HCT116 (cell line): Measurements from ENCODE around the gene CYB561D1. TPM values are rescaled to one million over a fixed set of nuclear protein-coding genes. Genes with fewer than 3 reads are reported as not detected.

Experiments
- ATAC-seq: fragments of 200-7000 bp; cut with Tn5 transposase; 2 replicates; pipeline ENCODE4 v1.9.1; 2020; ENCODE audit warnings: mild to moderate bottlenecking, moderate library complexity
- BruUV-seq: library from RNA; stranded (reverse); fragments of 400-500 nt; replicated peaks from 2 replicates; lab custom pipeline; 2021; lab: Mats Ljungman, UMichigan
- CTCF ChIA-PET: fragments of 300-600 bp; sonication (Branson Sonifier 250); formaldehyde crosslinking; loops from one replicate; lab custom pipeline; 2021; ENCODE audit warnings: antibody characterized with exemption; lab: Charles Lee
- POLR2A ChIA-PET: fragments of 300-600, 350-600 bp; sonication (Branson Sonifier 250); formaldehyde crosslinking; loops from one replicate; lab custom pipeline; 2021; ENCODE audit warnings: antibody characterized with exemption; lab: Charles Lee
- RAD21 ChIA-PET, 2 experiments: fragments of 300-600 bp; sonication (Branson Sonifier 250); formaldehyde crosslinking; loops; one replicate each; lab custom pipeline; 2023; ENCODE audit warnings: low total read pairs in 2 of 2; ENCODE audit not compliant: uncharacterized antibody in 2 of 2, unreplicated experiment in 2 of 2, low non-redundant PET in 1 of 2; lab: Charles Lee
- DNase-seq: peaks from one replicate; pipeline ENCODE4 v3.0.0-alpha.2; 2010; ENCODE audit warnings: low read depth, low spot score
- H2AFZ ChIP-seq: fragments of 200-600 bp; shearing (Covaris generic), sonication (generic); 2 replicates; pipeline ENCODE4 v1.6.1; 2017; ENCODE audit warnings: low read depth, mixed run types, mixed read lengths, antibody characterized with exemption, low read length; ENCODE audit not compliant: poor library complexity, severe bottlenecking
- H3K27ac ChIP-seq: 2 replicates; pipeline ENCODE4 v1.5.1; 2012; ENCODE audit warnings: low read depth, low read length
- H3K27me3 ChIP-seq: fragments of 200-600 bp; sonication (generic); 2 replicates; pipeline ENCODE4 v1.6.1; 2016; ENCODE audit warnings: mixed run types, low read length, mixed read lengths; ENCODE audit not compliant: insufficient read depth
- H3K36me3 ChIP-seq, 2 experiments: fragments of 200-500 bp in 1 of 2; fragments of 200-600 bp in 1 of 2; sonication (Bioruptor generic) in 1 of 2; sonication (generic) in 1 of 2; 2 replicates each; pipeline versions ENCODE4 v1.5.1 to v1.6.1; 2014 to 2016; ENCODE audit warnings: low read length in 2 of 2, inconsistent platforms in 1 of 2, mixed read lengths in 1 of 2, mixed run types in 1 of 2; ENCODE audit not compliant: insufficient read depth in 2 of 2, control insufficient read depth in 1 of 2
- H3K4me1 ChIP-seq, 2 experiments: fragments of 200-600 bp in 1 of 2; sonication (generic) in 1 of 2; 2 replicates each; pipeline versions ENCODE4 v1.5.1 to v1.6.1; 2012 to 2017; ENCODE audit warnings: low read length in 2 of 2, inconsistent platforms in 1 of 2, mild to moderate bottlenecking in 1 of 2, mixed read lengths in 1 of 2, mixed run types in 1 of 2, moderate library complexity in 1 of 2; ENCODE audit not compliant: insufficient read depth in 2 of 2, control insufficient read depth in 1 of 2
- H3K4me2 ChIP-seq: fragments of 200-600 bp; sonication (generic); 2 replicates; pipeline ENCODE4 v1.6.1; 2017; ENCODE audit warnings: mixed run types, low read length, mixed read lengths
- H3K4me3 ChIP-seq, 2 experiments: fragments of 200-600 bp in 1 of 2; sonication (generic) in 1 of 2; replicated peaks in 1 of 2; 2 replicates each; pipeline ENCODE4 v1.5.1; 2011 to 2016; ENCODE audit warnings: low read length in 2 of 2, control low read depth in 1 of 2, low read depth in 1 of 2, mild to moderate bottlenecking in 1 of 2, mixed read lengths in 1 of 2, mixed run types in 1 of 2
- H3K79me2 ChIP-seq: fragments of 200-600 bp; sonication (generic); 2 replicates; pipeline ENCODE4 v1.6.1; 2017; ENCODE audit warnings: mild to moderate bottlenecking, mixed run types, low read length, moderate library complexity, mixed read lengths; ENCODE audit not compliant: insufficient read depth
- H3K9ac ChIP-seq: fragments of 200-600 bp; sonication (generic); 2 replicates; pipeline ENCODE4 v1.6.1; 2016; ENCODE audit warnings: low read length, mixed read lengths
- H3K9me2 ChIP-seq: fragments of 200-600 bp; sonication (generic), shearing (Covaris generic); 2 replicates; pipeline ENCODE4 v1.6.1; 2017; ENCODE audit warnings: mixed run types, mild to moderate bottlenecking, moderate library complexity; ENCODE audit not compliant: insufficient read depth
- H3K9me3 ChIP-seq, 2 experiments: fragments of 200-500 bp in 1 of 2; fragments of 200-600 bp in 1 of 2; sonication (Bioruptor generic) in 1 of 2; sonication (generic) in 1 of 2; 2 replicates each; pipeline ENCODE4 v1.6.1; 2014 to 2017; ENCODE audit warnings: low read length in 2 of 2, mixed read lengths in 2 of 2, inconsistent platforms in 1 of 2, low read depth in 1 of 2, mild to moderate bottlenecking in 1 of 2, mixed run types in 1 of 2, moderate library complexity in 1 of 2; ENCODE audit not compliant: control insufficient read depth in 1 of 2, insufficient read depth in 1 of 2
- H4K20me1 ChIP-seq: fragments of 200-600 bp; sonication (generic), shearing (Covaris generic); 2 replicates; pipeline ENCODE4 v1.6.1; 2017; ENCODE audit warnings: mixed run types, mild to moderate bottlenecking, moderate library complexity; ENCODE audit not compliant: insufficient read depth
- CBX3 ChIP-seq: IDR thresholded peaks from 2 replicates; pipeline ENCODE4 v1.6.1; 2012; ENCODE audit warnings: low read depth
- EGR1 ChIP-seq: IDR thresholded peaks from 2 replicates; pipeline ENCODE4 v1.6.1; 2012; ENCODE audit warnings: low read depth
- ELF1 ChIP-seq: IDR thresholded peaks from 2 replicates; pipeline ENCODE4 v1.6.1; 2012; ENCODE audit warnings: low read depth, borderline replicate concordance
- EZH2phosphoT487 ChIP-seq: fragments of 200-600 bp; IDR thresholded peaks from 2 replicates; pipeline ENCODE4 v1.6.1; 2018; ENCODE audit warnings: antibody characterized with exemption, borderline replicate concordance
- FOSL1 ChIP-seq: IDR thresholded peaks from 2 replicates; pipeline ENCODE4 v1.6.1; 2012; ENCODE audit warnings: low read depth
- JUND ChIP-seq: IDR thresholded peaks from 2 replicates; pipeline ENCODE4 v1.6.1; 2012
- POLR2A ChIP-seq: IDR thresholded peaks from 2 replicates; pipeline ENCODE4 v1.7.0; 2011; ENCODE audit warnings: borderline replicate concordance; ENCODE audit not compliant: insufficient read depth, insufficient read length; ENCODE audit errors: extremely low read depth
- POLR2AphosphoS5 ChIP-seq: IDR thresholded peaks from 2 replicates; pipeline ENCODE4 v1.6.1; 2011; ENCODE audit warnings: mild to moderate bottlenecking, low read depth, low read length, moderate library complexity
- RAD21 ChIP-seq: IDR thresholded peaks from 2 replicates; pipeline ENCODE4 v1.6.1; 2012; ENCODE audit warnings: low read depth, mild to moderate bottlenecking
- SIN3A ChIP-seq: IDR thresholded peaks from 2 replicates; pipeline ENCODE4 v1.6.1; 2012; ENCODE audit warnings: low read depth
- SP1 ChIP-seq: IDR thresholded peaks from 2 replicates; pipeline ENCODE4 v1.6.1; 2012; ENCODE audit warnings: low read depth
- TCF7L2 ChIP-seq: IDR thresholded peaks from 2 replicates; pipeline ENCODE4 v1.7.0; 2011; ENCODE audit warnings: borderline replicate concordance, inconsistent platforms; ENCODE audit not compliant: insufficient read depth, insufficient read length; ENCODE audit errors: extremely low read depth
- YY1 ChIP-seq: IDR thresholded peaks from 2 replicates; pipeline ENCODE4 v1.6.1; 2011; ENCODE audit warnings: low read length, low read depth, moderate library complexity, mild to moderate bottlenecking; ENCODE audit not compliant: insufficient replicate concordance; ENCODE audit errors: extremely low read depth
- ZNF274 ChIP-seq: fragments of 200-500 bp; sonication (Bioruptor generic); IDR thresholded peaks from 2 replicates; pipeline ENCODE4 v1.6.1; 2014; ENCODE audit warnings: mild to moderate bottlenecking, low read depth, low read length, inconsistent platforms
- intact Hi-C: fragments of 100-400 bp; cut with micrococcal nuclease; formaldehyde crosslinking; loops from 2 replicates; pipeline ENCODE4 v1.10.0; 2022
- total RNA-seq: library from RNA; stranded (reverse); gene quantifications from one replicate; pipeline ENCODE4 v1.2.1, GENCODE V29; 2021; ENCODE audit not compliant: unreplicated experiment
- TF ChIP-seq, protein P1 (sequence below): IDR thresholded peaks from 2 replicates; pipeline ENCODE4 v1.6.1; 2011; ENCODE audit warnings: mild to moderate bottlenecking, low read length, moderate library complexity; ENCODE audit not compliant: insufficient replicate concordance; ENCODE audit errors: extremely low read depth
- TF ChIP-seq, protein P2 (sequence below): IDR thresholded peaks from 2 replicates; pipeline ENCODE4 v1.6.1; 2012
- TF ChIP-seq, protein P3 (sequence below): IDR thresholded peaks from 2 replicates; pipeline ENCODE4 v1.6.1; 2012
- TF ChIP-seq, protein P4 (sequence below), 3 experiments: fragments of 200-600 bp in 1 of 3; sonication (generic) in 1 of 3; IDR thresholded peaks in 2 of 3; conservative IDR thresholded peaks in 1 of 3; 2 replicates each; pipeline ENCODE4 v1.5.1; 2012 to 2017; ENCODE audit warnings: low read depth in 2 of 3, low read length in 2 of 3, antibody characterized with exemption in 1 of 3, borderline replicate concordance in 1 of 3, control low read depth in 1 of 3, mild to moderate bottlenecking in 1 of 3, mixed read lengths in 1 of 3, mixed run types in 1 of 3, moderate library complexity in 1 of 3; ENCODE audit not compliant: insufficient read depth in 1 of 3
- TF ChIP-seq, protein P5 (sequence below): IDR thresholded peaks from 2 replicates; pipeline ENCODE4 v1.6.1; 2012; ENCODE audit warnings: low read depth

Gene CYB561D1
- total RNA-seq, 1 experiment from 2014 or later: 5.9 TPM

DNA sequence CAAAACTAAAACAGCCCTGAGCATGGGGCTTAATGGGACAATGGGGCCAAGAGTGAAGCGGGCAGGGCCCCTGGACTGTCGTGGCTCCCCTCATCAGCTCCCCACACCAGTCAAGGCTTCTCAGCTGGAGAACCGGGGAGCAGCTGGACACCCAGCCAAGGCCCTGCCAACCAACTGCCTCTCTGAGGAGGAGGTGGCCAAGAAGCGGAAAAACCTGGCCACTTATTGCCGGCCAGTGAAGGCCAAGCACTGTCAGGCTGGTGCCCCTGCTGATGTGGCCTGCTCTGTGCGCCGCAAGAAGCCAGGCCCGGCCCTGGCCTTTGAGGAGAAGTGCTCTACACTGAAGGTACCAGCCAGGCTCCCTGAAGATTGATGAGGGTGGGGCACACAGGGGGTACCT, 2.5 kb upstream of the CYB561D1 start:
- ChIA-PET RAD21 (interaction anchor here in 1 of 2 experiments (1.6 kb wide), 1 partner anchor 41 kb away, joined by 5 read pairs; no protein-coding TSS in a partner anchor), POLR2A (interaction anchor here (1.1 kb wide), 1 partner anchor 40 kb away, joined by 3 read pairs; no protein-coding TSS in a partner anchor), CTCF (interaction anchor here (0.7 to 7.1 kb wide), 8 partner anchors 18 to 209 kb away, joined by 3 to 146 read pairs (median 4); partner anchors contain the start of genes GNAI3 and PSRC1)
- Histone ChIP-seq H3K4me2 (no peak overlapping the region), H3K4me1 (peaks cover 10 to 14% of the 10 kb centered on the region in 2 experiments; a peak in 2 of 4 replicates), H2AFZ (no peak overlapping the region), H4K20me1 (no peaks in the 10 kb centered on the region), H3K9me3 (no peaks in the 10 kb centered on the region), H3K79me2 (no peaks in the 10 kb centered on the region; the same call in 1 of the 2 replicates), H3K27me3 (no peaks in the 10 kb centered on the region), H3K4me3 (no peak overlapping the region), H3K27ac (no peak overlapping the region), H3K9me2 (no peaks in the 10 kb centered on the region), H3K36me3 (0 out of 4 replicates have a peak, but pooled peaks cover 0 to 4% of the 10 kb centered on the region in 2 experiments), H3K9ac (no peak overlapping the region)
- no peak for TF ChIP-seq YY1
- TF ChIP-seq RAD21: no peak
- no peak for TF ChIP-seq ELF1
- TF ChIP-seq EGR1: no peak
- no peak for TF ChIP-seq JUND
- TF ChIP-seq, protein P1, sequence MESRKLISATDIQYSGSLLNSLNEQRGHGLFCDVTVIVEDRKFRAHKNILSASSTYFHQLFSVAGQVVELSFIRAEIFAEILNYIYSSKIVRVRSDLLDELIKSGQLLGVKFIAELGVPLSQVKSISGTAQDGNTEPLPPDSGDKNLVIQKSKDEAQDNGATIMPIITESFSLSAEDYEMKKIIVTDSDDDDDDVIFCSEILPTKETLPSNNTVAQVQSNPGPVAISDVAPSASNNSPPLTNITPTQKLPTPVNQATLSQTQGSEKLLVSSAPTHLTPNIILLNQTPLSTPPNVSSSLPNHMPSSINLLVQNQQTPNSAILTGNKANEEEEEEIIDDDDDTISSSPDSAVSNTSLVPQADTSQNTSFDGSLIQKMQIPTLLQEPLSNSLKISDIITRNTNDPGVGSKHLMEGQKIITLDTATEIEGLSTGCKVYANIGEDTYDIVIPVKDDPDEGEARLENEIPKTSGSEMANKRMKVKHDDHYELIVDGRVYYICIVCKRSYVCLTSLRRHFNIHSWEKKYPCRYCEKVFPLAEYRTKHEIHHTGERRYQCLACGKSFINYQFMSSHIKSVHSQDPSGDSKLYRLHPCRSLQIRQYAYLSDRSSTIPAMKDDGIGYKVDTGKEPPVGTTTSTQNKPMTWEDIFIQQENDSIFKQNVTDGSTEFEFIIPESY: no peak
- TF ChIP-seq, protein P2, sequence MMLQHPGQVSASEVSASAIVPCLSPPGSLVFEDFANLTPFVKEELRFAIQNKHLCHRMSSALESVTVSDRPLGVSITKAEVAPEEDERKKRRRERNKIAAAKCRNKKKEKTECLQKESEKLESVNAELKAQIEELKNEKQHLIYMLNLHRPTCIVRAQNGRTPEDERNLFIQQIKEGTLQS: no peak
- TF ChIP-seq, protein P3, sequence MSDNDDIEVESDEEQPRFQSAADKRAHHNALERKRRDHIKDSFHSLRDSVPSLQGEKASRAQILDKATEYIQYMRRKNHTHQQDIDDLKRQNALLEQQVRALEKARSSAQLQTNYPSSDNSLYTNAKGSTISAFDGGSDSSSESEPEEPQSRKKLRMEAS: no peak
- TF ChIP-seq TCF7L2: no peak
- no peak for TF ChIP-seq EZH2phosphoT487
- no peak for TF ChIP-seq POLR2A
- no peak for TF ChIP-seq SIN3A
- no peak for TF ChIP-seq CBX3
- TF ChIP-seq SP1: no peak
- TF ChIP-seq ZNF274: no peak
- TF ChIP-seq, protein P4, sequence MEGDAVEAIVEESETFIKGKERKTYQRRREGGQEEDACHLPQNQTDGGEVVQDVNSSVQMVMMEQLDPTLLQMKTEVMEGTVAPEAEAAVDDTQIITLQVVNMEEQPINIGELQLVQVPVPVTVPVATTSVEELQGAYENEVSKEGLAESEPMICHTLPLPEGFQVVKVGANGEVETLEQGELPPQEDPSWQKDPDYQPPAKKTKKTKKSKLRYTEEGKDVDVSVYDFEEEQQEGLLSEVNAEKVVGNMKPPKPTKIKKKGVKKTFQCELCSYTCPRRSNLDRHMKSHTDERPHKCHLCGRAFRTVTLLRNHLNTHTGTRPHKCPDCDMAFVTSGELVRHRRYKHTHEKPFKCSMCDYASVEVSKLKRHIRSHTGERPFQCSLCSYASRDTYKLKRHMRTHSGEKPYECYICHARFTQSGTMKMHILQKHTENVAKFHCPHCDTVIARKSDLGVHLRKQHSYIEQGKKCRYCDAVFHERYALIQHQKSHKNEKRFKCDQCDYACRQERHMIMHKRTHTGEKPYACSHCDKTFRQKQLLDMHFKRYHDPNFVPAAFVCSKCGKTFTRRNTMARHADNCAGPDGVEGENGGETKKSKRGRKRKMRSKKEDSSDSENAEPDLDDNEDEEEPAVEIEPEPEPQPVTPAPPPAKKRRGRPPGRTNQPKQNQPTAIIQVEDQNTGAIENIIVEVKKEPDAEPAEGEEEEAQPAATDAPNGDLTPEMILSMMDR (IDR thresholded peaks at IDR 0.05 in 2 of 3, conservative IDR thresholded peaks at IDR 0.05 in 1 of 3; ENCODE audit: borderline replicate concordance in 1 of 3, insufficient read depth in 1 of 3, low read depth in 2 of 3, low read length in 2 of 3): no peak
- TF ChIP-seq, protein P5, sequence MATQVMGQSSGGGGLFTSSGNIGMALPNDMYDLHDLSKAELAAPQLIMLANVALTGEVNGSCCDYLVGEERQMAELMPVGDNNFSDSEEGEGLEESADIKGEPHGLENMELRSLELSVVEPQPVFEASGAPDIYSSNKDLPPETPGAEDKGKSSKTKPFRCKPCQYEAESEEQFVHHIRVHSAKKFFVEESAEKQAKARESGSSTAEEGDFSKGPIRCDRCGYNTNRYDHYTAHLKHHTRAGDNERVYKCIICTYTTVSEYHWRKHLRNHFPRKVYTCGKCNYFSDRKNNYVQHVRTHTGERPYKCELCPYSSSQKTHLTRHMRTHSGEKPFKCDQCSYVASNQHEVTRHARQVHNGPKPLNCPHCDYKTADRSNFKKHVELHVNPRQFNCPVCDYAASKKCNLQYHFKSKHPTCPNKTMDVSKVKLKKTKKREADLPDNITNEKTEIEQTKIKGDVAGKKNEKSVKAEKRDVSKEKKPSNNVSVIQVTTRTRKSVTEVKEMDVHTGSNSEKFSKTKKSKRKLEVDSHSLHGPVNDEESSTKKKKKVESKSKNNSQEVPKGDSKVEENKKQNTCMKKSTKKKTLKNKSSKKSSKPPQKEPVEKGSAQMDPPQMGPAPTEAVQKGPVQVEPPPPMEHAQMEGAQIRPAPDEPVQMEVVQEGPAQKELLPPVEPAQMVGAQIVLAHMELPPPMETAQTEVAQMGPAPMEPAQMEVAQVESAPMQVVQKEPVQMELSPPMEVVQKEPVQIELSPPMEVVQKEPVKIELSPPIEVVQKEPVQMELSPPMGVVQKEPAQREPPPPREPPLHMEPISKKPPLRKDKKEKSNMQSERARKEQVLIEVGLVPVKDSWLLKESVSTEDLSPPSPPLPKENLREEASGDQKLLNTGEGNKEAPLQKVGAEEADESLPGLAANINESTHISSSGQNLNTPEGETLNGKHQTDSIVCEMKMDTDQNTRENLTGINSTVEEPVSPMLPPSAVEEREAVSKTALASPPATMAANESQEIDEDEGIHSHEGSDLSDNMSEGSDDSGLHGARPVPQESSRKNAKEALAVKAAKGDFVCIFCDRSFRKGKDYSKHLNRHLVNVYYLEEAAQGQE: no peak
- TF ChIP-seq POLR2AphosphoS5: no peak
- TF ChIP-seq FOSL1: no peak
- no TSS peak for BruUV-seq
- ATAC-seq (no peak), DNase-seq (no peak)
- intact Hi-C loops: no loop called here
